ENCODE results near the gene STAP2.
A peak's percentile ranks its signal among the peaks of the same experiment; 100 is the strongest.

The STAP2 gene, protein sequence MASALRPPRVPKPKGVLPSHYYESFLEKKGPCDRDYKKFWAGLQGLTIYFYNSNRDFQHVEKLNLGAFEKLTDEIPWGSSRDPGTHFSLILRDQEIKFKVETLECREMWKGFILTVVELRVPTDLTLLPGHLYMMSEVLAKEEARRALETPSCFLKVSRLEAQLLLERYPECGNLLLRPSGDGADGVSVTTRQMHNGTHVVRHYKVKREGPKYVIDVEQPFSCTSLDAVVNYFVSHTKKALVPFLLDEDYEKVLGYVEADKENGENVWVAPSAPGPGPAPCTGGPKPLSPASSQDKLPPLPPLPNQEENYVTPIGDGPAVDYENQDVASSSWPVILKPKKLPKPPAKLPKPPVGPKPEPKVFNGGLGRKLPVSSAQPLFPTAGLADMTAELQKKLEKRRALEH

DNA sequence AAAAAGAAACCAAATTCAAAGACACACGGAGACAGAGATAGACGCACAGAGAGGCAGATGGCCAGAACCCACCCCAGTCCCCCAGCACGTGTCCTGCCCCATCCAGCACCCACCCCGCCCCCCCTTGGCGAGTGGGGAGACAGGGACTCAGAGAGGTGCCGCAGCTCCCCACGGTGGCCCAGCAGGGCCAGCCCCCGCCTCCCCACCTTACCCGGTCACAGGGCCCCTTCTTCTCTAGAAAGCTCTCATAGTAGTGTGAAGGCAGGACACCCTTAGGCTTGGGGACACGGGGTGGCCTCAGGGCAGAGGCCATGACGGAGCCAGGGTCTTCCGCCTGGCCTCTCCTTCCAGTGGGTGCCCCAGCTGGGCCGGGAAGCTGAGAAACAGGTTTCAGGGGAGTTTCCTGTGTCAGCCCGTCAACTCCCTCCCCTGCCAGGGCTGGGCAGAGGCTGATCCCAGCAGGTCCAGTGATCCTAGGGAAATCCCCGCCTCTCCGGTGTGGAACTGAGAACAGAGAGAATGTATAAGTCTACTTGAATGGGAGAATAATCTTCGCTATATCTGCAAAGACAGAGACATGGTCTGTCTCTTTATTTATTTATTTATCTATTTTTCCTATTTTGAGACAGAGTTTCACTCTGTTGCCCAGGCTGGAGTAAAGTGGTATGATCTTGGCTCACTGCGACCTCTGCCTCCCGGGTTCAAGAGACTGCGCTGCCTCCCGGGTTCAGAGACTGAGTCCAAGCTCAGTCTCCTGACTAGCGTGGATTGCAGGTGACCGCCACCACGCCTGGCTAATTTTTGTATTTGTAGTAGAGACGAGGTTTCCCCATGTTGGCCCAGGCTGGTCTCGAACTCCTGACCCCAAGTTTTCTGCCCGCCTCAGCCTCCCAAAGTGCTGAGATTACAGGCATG lies at the start of gene STAP2:
Gene STAP2, minus strand, starts transcription at position 387 of the 915 bp plus-strand sequence. Its CDS starts 74 bp downstream, at position 313.
- DNase-seq = peak; percentile 54

DNA sequence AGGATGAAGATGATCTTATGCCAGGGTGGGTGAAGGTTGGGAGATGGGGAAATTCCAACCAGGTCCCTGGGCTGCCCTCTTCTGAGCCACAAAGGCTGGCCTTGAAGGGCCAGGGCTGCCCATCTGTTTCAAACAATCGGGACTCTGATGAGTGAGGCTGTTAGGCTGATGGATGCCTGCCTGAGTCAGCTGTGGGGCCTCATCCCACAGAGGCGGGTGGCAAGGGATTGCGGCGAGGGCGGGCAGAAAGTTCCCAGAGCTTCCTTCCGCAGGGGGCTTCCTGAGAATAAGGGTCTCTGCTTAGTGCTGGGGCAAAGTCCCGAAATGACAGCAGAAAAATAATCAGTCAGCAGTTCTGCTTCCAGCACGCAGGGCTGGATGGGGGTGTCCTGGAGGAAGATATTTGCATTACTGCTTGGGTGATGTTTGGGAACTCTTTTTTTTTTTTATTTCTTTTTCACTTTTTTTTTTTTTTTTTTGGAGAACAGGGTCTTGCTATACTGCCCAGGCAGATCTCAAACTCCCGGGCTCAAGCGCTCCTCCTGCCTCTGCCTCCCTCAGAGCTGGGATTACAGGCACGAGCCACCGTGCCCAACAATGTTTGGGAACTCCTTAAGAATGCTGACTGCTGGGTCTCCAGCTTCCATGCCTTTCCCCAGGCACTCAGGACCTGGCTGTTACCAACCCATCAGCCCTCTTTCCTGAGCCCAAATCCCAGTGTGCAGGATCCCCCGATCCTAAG lies 47.6 kb upstream of the STAP2 start:
- DNase-seq = no peak

DNA sequence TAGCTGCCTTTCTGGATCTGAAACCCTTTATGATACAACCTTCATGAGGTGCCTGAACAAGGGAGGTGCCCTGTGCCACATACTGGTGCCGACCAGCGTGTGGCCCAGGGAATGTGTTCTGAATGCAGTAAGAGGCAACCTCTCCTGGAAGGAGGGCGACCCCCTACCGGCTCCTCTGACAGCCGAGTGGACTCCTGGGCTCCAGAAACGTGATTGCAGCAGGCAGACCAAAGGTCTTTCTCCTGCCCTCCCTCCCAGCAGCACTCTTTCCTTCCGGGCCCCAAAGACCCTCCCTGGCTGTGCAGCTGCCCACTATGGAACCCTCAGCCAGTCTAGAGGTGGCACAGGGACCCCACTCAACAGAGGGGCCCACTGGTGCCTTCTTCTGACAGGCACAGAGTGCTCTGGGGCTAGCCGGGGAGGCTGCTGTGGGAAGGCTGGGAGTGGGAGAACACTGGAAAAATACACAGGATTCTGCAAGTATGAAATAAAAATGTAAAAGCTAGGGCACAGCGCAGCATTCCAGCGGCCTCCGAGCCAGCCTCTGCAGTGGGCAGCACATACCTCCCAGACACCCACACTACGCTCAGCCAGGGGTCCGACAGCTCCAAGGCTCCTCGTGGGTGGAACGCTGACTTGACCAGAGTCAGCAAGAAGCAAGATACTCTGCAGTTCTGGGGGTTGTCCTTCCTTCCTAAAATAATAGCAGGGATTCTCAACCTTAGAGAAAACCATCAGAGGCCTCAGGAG lies 46.8 kb upstream of the STAP2 start:
- DNase-seq = no peak

DNA sequence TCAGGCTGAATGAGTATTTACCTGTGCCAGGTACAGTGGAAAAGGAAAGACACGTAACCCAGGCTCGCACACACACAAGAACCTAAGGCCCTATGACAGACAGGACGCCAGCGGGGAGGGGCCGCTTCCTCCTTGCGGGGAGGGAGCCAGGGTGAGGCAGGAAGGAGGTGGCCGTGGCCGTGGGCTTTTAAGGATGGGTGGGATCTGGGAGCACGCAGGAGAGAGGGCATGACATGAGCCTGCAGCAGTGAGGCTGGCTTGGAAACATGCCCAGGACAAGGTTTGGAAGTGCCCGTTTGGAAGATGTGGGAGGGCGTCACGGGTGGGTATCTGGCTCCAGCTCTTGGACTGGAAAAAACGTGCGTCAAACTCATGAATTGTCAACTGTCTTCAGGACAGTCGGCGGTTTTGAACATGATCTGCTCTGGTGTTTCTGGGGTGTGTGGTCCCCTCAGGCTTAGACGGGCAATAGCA lies 41.7 kb upstream of the STAP2 start:
- no peak for DNase-seq

DNA sequence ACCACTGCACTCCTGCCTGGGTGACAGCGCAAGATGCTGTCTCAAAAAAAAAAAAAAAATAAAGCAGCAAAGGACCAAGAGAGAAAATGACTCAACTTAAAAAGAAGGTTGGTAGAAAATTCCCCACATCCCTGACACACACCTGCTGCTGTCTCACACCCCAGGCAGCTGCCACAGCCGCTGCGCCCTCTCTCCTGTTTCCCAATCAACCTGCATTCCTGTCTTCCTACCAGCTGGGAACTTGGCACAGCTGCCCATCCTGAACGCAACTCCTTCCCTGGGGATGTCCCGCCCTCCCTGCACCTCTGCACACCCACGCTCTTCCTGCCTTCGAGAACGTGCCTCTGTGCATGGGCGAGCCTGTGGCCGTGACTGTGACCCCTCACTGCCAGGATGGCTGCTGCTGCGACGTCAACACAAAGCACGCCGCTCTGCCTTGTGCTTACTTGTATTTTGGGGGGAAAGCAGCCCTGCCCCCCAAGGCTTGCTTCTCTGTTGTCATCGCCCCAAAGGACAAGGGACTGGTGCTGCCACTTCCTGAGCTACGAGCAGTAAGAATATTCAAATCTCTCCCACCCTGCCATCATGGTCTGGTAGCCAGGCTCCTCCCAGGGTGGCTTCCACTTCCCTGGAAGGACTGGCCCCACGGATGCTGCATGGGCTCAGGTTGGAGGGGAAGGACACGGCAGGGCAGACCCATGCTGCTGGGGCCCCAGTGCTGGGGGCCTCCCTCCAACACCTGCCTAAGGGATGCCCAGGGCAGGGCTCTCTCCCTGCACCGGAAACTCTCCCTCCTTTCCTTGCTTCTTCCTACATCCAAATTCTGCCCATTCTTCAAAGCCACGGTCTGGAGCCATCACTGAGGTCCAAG lies 41.0 kb upstream of the STAP2 start:
- peak; percentile 96 for DNase-seq

DNA sequence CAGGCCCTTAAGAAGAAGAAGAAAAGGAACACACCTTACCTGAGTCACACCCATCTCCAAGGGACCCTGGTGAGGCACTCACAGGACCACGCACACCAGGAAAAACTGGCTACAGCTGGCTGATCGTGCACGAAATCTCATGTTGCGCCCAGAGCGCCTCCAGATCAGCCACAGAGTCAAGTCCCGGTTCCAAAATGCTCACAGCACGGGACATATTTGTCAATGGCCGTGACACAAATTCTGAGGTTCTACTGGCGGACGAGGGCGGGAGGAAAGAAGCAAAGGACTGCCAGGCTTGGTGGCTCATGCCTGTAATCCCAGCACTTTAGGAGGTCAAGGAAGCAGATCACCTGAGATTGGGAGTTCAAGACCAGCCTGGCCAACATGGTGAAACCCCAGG lies 40.3 kb upstream of the STAP2 start:
- DNase-seq = no peak

DNA sequence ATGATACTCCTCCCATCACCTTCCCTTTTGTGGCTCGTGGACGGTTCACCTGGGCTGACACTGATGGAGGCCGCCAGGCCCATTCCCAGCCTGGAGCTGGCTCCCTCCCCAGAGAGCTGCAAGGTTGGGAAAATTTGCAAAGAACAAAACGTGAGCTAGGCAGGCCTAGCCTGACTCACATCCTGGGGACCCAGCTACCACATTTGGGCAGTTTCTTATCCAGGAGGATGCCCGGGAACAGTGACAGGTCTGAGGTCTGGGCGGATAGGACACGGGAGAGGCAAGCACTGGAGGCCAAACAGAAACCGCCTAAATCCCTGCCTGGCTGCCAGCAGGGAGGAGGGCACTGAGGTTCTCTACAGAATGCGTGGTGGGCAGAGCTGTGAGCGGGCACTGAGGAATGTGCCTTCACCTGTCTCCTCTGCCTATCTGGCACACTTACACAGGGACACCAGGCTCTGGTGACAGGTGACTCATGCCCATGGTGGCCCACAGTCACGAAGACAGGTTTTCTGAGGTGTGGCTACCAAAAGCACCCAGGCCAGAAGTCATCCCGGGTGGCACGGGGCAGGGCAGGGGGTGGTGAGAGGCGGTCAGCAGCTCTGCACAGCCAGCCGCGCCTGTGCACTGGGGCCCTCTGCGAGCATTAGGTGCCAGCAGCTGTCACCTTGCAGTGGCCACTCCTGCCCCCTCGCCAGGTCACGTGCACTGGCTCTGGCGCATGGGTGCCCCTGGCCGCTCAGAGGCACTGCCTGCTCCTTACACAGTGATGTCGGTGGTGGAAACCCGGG lies 38.6 kb upstream of the STAP2 start:
- DNase-seq = no peak

DNA sequence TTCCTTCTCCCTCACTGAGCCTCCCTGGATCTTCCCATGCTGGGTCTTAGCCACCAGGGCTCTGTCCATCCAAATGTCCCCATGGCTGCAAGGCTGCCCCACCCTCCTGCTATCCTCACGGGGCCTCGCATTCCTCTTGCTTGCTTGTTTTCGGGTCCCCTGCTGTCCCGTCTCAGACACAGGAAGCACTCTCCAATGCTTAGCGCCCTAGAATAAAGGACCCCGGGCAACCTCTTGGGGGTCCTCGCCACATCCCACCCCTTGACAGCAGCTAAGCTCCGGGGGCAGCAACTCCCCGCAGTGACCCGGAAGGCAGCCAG lies 38.0 kb upstream of the STAP2 start:
- no peak for DNase-seq

DNA sequence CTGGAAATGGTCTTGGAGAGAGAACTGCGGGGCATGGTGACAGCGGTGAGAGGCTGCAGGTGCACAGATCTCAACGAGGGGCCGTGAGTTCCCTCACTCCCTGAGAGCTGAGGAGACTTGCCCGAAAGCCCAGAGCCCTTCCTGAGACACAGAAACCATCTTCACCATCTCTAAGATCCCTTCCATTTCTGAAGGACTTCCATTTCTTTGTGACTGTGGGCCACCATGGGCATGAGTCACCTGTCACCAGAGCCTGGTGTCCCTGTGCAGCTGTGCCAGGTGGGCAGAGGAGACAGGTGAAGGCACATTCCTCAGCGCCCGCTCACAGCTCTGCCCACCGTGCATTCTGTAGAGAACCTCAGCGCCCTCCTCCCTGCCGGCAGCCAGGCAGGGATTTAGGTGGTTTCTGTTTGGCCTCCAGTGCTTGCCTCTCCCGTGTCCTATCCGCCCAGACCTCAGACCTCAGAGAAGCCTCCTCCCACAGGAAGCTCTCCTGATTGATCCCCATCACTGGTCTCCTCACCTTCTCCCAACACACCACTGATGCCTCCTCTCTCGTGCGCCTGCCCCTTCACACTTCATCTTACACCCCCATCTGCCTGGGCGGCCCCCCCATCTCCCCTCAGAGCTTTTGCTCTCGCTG lies 37.5 kb upstream of the STAP2 start:
- no peak for DNase-seq

DNA sequence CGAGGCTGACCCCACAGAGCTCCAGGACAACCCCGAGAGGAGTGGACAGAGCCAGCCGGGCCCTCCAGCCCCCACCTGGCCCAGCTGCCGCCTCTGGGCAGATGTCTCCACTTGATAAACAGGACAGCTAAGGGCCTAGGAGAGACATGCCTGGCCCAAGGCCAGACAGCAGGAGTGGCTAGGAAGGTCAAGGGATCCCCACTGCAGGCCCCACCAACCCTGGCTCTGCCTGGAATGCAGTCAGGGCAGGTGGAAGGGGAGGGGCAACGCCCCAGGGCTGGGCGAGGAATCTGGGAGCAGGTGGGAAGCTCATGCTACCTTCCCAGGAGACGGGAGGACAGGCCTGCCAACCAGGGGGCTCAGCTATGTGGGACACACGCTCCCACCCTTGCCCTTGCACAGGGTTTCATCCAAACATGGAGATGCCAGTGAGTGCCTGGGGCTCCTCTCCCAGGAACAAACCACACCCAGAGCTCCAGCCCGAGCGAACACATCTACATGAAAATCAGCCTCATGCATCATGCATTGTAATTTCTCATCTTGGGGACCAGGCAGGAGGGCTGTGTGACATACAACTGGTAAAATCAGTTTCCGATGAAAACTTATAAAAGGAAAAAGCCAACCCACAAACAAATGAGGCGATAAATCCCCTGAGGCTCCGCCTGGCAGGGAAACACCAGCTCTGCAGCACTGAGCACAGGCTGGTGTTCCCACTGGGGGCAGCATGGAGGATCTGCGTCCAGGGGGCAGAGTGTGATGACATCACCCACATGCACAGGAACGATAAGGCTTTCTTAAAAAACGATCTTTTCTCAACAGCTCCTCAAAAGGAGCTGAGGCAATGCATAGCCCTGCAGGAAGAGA lies 36.8 kb upstream of the STAP2 start:
- no peak for DNase-seq

DNA sequence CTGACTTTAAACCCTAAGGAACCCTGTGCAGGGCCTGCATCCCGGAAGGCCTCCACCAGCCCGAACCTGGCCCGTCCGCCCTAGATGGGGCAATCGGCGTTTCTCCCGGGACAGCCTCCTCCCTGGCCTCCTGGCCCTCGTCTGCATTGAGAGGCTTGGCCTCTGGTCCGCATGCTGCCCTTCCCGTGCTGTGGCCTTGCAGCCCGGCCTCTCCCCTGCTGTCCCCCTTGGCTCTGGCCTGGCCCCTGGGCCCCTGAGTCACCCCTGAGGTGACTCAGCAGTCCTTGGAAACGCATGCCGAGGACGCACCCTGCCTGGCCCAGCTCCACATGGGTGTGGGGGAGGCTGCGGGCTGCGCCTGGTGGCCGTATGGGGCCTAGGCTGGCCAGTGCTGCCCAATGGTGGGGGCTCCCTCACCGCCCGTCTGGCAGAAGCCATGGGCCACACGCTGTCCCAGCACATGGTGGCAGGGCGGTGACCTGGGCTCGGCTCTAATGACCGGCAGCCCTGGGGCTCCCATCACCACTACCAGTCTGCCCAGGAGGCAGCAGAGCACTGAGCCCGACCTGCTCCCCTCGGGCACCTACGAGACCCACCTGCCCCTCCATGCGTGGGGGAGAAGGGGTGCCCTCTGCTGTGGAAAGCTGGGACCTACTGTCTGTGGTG lies 36.0 kb upstream of the STAP2 start:
- peak; percentile 19 for DNase-seq

DNA sequence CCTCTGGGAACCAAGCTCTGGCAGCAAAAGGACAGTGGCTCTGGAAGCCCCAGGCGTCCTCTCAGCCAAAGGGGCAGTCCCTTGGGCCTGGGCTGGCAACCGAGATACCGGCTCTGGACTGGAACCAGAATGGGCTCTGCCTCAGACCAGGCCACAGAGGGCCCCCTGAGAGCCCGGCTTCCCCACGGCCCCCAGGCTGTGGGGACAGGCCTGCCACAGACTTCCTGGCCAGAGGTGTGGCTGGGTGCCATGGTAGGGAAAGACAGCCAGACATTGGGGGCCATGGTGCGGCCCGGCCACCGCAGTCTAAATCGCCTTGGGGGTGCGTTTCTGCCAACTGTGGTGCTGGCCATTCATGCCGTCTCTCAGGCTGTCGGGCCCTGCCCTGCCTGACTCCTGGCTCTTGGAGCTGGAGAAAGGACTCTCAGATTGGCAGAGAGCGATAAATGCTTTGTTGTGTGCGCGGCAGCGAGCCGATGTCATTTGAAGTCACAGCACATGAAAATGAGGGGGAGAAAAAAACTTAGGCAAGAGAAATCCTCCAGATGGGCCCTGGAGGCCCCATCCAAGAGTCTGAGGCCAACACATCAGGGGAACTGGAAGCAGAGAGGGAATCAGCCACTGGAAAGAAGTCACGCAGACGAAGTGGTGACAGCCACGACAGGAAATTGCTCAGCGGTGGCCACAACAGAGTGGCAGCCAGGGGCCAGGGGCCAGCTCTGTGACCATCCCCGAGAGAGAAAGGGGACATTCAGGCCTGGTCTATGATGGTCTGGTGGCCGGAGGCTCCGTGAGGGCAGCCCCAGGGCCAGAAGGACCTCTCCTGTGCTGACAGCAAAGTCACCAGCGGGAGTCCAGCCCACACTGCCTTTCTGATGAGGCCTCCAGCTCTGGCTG lies 35.2 kb upstream of the STAP2 start:
- no peak for DNase-seq

DNA sequence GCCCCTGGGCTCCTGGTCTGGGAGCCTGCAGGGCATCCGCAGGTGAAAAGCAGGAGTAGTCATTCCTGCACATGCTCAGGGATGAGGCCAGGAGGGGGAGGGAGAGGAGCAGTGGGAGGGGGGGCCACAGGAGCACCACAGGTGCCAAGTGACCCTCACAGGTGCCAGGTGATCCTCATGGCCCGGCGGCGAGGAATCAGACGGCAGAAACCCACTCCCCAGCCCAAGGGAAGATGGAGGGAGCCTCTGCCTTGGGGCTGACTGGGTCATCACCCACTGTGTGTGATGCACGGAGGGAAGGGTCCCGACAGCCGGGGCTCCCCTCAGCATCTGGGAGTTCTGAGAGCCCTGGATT lies 34.4 kb upstream of the STAP2 start:
- DNase-seq = no peak

DNA sequence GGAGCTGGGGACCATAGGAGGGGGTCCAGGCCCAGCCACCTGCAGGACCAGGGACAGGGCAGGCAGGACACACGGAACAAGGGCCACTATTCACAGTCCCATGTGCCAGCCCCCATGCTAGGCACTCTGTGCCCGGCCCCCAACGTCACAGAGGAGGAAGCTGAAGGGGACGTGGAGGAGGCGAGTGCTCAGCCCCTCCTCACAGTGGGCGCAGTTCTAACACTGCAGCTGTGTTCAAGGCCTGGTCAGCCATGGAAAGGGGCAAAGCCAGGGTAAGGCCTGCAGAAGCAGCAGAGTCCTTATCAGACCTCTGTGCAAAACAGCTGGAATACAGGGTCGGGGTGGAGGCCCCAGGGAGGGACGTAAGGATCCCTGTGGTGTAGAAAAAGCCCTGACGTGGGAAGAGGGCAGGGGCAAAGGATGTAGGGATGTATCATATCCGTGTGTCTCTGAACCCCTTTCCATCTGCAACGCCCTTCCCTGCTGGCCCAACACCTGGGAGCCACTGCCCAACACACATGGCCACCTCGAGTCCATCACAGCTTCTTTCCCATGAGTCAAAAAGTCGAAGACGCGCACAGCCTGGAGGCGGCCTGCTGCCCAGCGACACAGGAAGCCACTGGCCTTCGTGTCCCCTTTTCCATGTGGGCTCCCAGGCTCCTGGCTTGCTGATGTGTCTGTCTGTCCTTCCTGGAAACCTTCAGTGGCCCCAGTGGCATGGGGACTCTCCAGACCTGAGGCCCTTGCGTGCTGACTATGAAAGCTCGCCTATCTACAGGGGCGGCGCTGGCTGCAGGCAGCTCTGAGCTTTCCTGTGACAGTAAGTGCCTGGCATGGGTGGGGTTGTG lies 33.8 kb upstream of the STAP2 start:
- DNase-seq = no peak

DNA sequence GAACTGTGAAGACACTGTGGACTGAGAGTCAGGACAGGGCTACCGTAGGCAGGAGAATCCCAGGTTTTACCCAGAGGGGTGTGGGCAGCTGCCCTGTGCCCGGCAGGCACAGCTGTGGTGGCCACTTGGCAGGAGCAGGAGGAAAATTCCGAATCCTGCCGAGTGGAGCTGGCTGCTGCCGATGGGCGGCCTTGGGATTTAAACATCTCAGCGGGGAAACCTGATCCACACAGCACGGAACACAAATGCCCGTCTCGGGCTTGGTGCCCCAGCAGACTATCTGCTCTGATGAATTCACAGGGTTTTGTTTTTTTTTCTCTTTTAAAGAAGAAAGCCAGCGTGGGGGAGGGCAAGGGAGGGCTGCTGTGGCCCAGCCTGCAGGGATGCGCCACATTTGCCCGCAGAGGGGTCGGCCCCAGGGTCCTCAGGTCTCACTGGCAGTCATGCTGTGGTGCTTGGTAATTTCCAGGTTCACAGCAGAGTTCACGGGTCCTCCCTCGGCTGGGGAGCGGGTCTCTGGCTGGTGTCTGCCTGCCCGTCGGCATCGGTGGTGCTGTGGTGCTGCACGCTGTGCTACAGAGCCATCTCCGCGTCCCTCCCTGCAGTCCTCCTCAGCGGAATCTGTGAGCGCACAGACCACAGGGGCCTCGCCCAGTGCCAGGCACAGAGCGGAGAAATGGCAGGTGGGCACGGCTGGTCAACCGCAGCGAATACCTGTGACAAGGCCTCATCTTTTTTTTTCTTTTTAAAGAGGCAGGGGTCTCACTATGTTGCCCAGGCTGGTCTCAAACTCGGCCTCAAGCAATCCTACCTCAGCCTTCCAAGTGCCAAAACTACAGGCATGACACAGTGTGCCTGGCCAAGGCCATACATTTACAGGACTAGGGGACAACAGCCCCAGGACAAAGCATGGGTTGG lies 32.9 kb upstream of the STAP2 start:
- DNase-seq = no peak
